ENCODE data around the gene GOLT1A. TPM values are rescaled to one million over a fixed set of nuclear protein-coding genes. Genes with fewer than 3 reads are reported as not detected.

Gene GOLT1A
- total and polyA plus RNA-seq, 10 of the 15 experiments (the other 5 are each of a cell fraction or from before 2014, with no cell fraction given): 0.09 to 0.46 TPM; not detected in 8

GRCh38 chr1:204250428-204251030 lies 36.7 kb upstream of the GOLT1A start (continued):
- TF ChIP-seq BCL3 (IDR thresholded peaks at IDR 0.05; ENCODE audit: borderline replicate concordance, insufficient read depth, low read depth, low read length, poor library complexity, severe bottlenecking): no peak
- TF ChIP-seq RELB (IDR thresholded peaks at IDR 0.05; ENCODE audit: low read depth): no peak
- no peak for TF ChIP-seq MAX (IDR thresholded peaks at IDR 0.05; ENCODE audit: low read depth, low read length)

GRCh38 chr1:204249736-204250427 lies 36.1 kb upstream of the GOLT1A start:
- Histone ChIP-seq H3K4me3 (no peak overlapping the region), H3K36me3 (ENCODE audit: control insufficient read depth in 2 of 2, insufficient read depth in 2 of 2, low read length in 1 of 2) (no peaks in the 10 kb centered on the region), H3K9ac (ENCODE audit: control insufficient read depth, insufficient read depth, low read length) (no peak overlapping the region), H2AFZ (ENCODE audit: control insufficient read depth, low read depth, low read length) (no peak overlapping the region), H3K79me2 (ENCODE audit: control insufficient read depth, insufficient read depth, low read length) (no peaks in the 10 kb centered on the region), H4K20me1 (ENCODE audit: control insufficient read depth, insufficient read depth) (no peaks in the 10 kb centered on the region), H3K4me1 (ENCODE audit: control insufficient read depth, insufficient read depth, low read length) (no peaks in the 10 kb centered on the region), H3K4me2 (ENCODE audit: control insufficient read depth, insufficient read depth) (no peak overlapping the region), H3K9me3 (replicated peaks; ENCODE audit: control insufficient read depth, insufficient read depth, low read length) (no peaks in the 10 kb centered on the region), H3K27me3 (replicated peaks in 1 of 2; ENCODE audit: control insufficient read depth in 2 of 2, insufficient read depth in 2 of 2, low read length in 1 of 2) (peaks cover 2 to 18% of the 10 kb centered on the region in 2 experiments), H3K27ac (ENCODE audit: control insufficient read depth, insufficient read depth) (no peak overlapping the region)
- DNase-seq (ENCODE audit: low read depth, low spot score) (no peak), FAIRE-seq (no peak), ATAC-seq (no peak)
- ChIA-PET RAD21 (ENCODE audit: unreplicated experiment) (no interaction called here), SMC1A (ENCODE audit: uncharacterized antibody, unreplicated experiment) (no interaction called here), POLR2A (no interaction called here), CTCF (interaction anchor here (1.5 kb wide), 1 partner anchor 113 kb away, joined by 4 read pairs; no protein-coding TSS in a partner anchor)
- in situ Hi-C loops (cut with MboI): no loop called here
- intact Hi-C loops (cut with micrococcal nuclease; ENCODE audit: unreplicated experiment): no loop called here
- no TSS peak for BruUV-seq (replicated peaks)
- 13% methylated on average over 7 of the region's 7 CpGs for WGBS (ENCODE audit: insufficient coverage, insufficient replicate concordance, low lambda C conversion rate, missing lambda C conversion rate)
- no peak for TF ChIP-seq ZSCAN29 (IDR thresholded peaks at IDR 0.05)
- no peak for TF ChIP-seq WRNIP1 (IDR thresholded peaks at IDR 0.05; ENCODE audit: borderline replicate concordance, low read depth, low read length)
- TF ChIP-seq BCL11A (IDR thresholded peaks at IDR 0.05; ENCODE audit: low read depth, low read length): no peak
- TF ChIP-seq PML (IDR thresholded peaks at IDR 0.05; ENCODE audit: low read length): no peak
- TF ChIP-seq IKZF1 (conservative IDR thresholded peaks at IDR 0.05): no peak
- no peak for TF ChIP-seq BACH1 (IDR thresholded peaks at IDR 0.05; ENCODE audit: borderline replicate concordance)
- no peak for TF ChIP-seq IRF4 (IDR thresholded peaks at IDR 0.05; ENCODE audit: low read depth, low read length)
- TF ChIP-seq ZBTB4 (CRISPR knock-in tag; IDR thresholded peaks at IDR 0.05): no peak
- no peak for TF ChIP-seq STAT3 (IDR thresholded peaks at IDR 0.05; ENCODE audit: low read depth, low read length)
- no peak for TF ChIP-seq CREM (IDR thresholded peaks at IDR 0.05; ENCODE audit: low read depth)
- no peak for TF ChIP-seq BHLHE40 (IDR thresholded peaks at IDR 0.05; ENCODE audit: borderline replicate concordance in 1 of 2, low read depth in 2 of 2, low read length in 1 of 2)
- TF ChIP-seq MTA3 (IDR thresholded peaks at IDR 0.05; ENCODE audit: borderline replicate concordance, low read length): no peak
- TF ChIP-seq SRF (IDR thresholded peaks at IDR 0.05; ENCODE audit: low read depth in 2 of 2, low read length in 2 of 2): no peak
- TF ChIP-seq CBFB (IDR thresholded peaks at IDR 0.05; ENCODE audit: low read depth): no peak
